GM18526 (cell line): ENCODE data around the gene LRRTM2.

Source experiments
- POLR2A ChIP-seq: IDR thresholded peaks from 3 replicates; pipeline ENCODE4 v1.6.1; 2011; ENCODE audit not compliant: insufficient read length; ENCODE audit errors: extremely low read depth

The LRRTM2 gene

DNA sequence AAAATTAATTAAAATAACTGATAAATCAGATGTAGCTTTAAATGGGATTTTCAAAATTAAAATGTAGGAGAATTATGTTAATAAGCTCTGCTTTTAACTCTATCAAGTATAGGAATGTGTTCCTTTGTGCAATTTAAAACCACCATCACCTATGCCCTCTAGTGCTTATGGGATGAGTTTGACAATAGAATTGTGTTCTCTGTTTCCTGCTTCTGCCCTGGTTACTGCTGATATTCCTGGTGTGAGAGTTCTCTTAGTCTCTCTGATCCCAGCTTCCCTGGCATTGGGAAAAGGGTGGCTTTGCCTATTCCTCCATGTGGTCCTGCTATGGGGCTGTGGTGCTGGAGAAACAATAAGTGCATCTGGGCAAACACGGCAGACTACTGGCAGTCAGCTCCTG lies 8.1 kb downstream of the LRRTM2 start:
- no peak for TF ChIP-seq POLR2A

DNA sequence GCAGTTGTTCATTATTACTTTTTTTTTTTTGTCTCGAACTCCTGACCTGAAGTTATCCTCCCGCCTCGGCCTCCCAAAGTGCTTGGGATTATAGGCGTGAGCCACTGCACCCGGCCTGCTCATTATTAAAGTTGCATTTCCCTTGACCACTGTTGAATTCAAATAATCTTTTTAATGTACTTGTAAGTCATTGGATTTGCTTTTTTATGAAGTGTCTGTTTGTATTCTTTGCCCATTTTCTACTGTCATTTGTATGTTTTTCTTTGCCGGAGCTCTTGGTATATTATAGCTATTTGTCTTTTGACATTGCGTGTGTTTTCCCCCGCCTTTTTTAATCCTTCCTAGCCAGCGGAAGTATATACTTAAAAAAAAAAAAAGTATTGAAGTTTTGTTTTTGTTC lies 22.0 kb downstream of the LRRTM2 start:
- TF ChIP-seq POLR2A, result no peak

DNA sequence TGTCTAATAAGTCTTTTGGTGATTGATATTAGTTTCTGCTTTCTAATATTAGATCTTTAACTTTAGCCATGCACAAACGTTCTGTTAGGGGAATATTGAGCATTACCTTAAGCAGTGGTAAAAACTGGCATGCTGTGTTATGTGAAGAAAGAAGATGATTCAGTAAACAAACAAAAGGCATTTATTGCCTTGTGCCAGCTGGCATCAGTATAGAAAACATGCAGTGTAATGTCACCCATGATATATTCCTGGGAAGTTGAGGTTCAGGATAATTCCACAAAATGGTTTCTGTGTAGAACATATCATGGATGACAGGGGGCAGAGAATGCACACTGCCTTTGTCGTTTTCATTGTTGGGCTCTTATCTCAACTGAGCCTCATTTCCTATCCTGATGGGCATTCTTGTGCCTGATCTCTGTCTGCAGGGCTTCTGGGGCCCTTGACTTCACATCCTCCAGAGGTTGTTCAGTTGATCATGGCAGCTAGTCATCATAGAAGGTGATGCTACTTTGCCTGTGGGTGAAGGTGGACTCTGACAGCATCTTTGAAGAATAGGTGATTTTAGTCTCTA lies 24.2 kb downstream of the LRRTM2 start:
- TF ChIP-seq POLR2A, result no peak

- no peak for TF ChIP-seq POLR2A
Observed at GRCh38 chr5:138849882-138850281, 25.3 kb downstream of the LRRTM2 start.

- no peak for TF ChIP-seq POLR2A
Observed at GRCh38 chr5:138849439-138849838, 25.7 kb downstream of the LRRTM2 start.

- no peak for TF ChIP-seq POLR2A
Observed at GRCh38 chr5:138844812-138845513, 30.2 kb downstream of the LRRTM2 start.

DNA sequence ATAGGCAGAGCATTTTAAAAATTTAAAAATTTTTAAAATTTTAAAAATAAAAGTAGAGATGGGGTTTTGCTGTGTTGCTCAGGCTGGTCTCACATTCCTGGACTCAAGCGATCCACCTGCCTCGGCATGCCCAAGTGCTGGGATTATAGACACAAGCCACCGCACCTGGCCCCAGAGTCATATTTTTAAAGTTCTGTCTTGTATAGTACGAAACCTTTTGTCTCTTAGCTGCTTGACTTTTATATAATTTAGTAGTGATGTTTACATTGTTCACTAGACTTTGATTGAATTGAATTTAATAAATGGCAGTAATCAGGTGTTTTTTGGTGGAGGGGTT lies 31.0 kb downstream of the LRRTM2 start:
- no peak for TF ChIP-seq POLR2A

DNA sequence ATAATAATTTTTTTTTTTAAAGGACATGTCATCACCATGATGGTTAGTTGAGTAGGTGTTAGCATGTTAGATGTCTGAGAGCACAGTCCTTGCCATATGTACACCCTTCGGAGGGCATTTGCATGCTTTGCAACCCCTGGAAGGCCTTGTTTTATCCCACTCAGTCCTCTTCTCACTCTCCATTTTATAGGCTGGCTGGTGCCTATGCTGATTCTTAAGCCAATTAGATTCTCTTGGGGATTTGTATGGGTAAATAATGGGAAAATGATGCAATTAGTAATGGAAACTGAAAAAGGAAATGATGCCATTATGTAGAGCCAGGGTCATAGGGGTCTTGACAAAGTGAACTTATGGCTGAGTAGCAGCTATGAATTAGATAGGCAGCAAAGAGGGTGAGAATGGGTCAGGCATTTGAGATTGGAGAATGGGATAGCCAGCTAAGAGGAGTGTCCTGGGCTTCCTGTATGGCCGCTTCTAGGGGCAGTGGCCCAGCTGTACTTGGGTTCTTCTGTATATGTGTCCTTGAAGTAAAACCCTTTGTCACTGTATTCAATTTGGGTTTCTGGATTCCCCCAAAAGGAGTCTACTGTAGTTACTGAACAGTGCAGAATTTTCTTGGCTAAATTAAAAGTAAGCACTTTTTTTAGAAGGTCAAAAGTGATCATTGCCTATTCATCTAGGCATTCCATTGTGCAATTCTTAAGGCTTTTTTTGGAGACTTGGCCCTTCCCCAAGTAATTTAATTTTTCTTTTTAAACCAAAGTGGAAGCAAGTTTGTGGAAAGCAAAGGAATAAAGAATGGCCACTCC lies 31.6 kb downstream of the LRRTM2 start:
- TF ChIP-seq POLR2A, result no peak

GRCh38 chr5:138841531-138841930 lies 33.6 kb downstream of the LRRTM2 start:
- no peak for TF ChIP-seq POLR2A

- TF ChIP-seq POLR2A, result no peak
Observed at GRCh38 chr5:138840103-138840502, 35.0 kb downstream of the LRRTM2 start.

GRCh38 chr5:138837160-138837559 lies 38.0 kb downstream of the LRRTM2 start:
- TF ChIP-seq POLR2A, result no peak

GRCh38 chr5:138833726-138834480 lies 41.2 kb downstream of the LRRTM2 start:
- no peak for TF ChIP-seq POLR2A

GRCh38 chr5:138833080-138833479 lies 42.1 kb downstream of the LRRTM2 start:
- no peak for TF ChIP-seq POLR2A

- no peak for TF ChIP-seq POLR2A
Observed at GRCh38 chr5:138832218-138832617, 42.9 kb downstream of the LRRTM2 start.

DNA sequence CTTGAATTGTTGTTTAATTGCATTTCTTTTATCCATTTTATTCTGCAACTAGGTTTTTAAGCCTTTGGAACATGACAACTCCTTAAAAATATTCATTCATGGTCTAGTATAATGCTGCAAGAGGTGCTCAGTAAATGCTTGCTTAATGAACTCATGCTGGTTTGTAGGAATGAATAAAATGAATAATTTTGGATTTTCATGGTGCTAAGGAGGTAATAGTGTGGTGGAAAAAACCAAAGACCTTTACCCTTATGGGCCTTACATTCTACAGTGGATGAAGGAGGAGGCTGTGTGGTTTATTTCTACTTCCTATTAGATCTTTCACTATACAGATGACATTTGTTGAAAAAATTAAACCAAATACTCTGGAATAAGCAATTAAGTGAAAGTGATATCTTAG lies 43.4 kb downstream of the LRRTM2 start:
- TF ChIP-seq POLR2A, result no peak

DNA sequence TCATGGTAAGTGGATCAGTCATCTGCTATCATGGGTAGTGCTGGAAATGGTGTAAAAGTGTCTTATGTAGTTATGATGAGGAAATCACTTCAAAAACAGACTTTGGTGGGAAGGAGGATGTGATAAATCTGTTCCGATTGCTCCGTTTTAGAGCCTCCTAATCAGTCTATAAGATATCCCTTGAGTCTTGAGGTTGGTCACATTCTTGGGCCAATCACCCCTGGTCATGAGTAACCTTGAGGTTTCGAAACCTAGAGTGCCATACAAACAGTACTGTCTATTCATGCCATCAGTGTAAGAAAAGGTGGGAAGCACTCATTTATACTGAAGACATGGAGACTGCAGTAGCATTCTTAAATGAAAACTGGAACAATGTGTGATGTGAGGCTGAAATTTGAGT lies 45.8 kb downstream of the LRRTM2 start:
- no peak for TF ChIP-seq POLR2A
